GM20431 (cell line): ENCODE measurements around the gene ADGRL3.

Experiments
- in situ Hi-C: fragments of 300-500 bp; cut with MseI, MboI; formaldehyde crosslinking; loops from one replicate; pipeline ENCODE4 v1.15.0; 2020; ENCODE audit warnings: low sequenced_read_pairs; ENCODE audit not compliant: unreplicated experiment

ADGRL3 gene

DNA sequence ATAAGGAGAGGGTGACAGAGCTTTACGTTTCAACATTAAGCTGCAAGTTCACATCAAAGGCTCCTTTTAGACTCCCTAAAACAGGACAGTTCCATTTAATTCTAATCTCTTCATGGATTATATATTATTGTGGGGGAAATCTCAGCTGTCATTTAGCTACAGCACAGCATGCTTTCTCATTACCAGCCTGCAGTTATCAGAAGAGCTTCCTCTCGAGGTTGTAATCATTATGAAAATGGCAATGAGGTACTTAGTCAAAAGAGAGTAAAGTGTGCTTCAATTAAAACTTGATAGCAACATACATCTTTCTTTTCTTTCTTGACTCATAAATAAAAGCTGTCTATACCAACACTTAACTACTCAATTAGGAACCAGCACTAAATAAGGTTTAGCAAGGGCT, 896.8 kb downstream of the ADGRL3 start:
- in situ Hi-C loops = no loop called here

DNA sequence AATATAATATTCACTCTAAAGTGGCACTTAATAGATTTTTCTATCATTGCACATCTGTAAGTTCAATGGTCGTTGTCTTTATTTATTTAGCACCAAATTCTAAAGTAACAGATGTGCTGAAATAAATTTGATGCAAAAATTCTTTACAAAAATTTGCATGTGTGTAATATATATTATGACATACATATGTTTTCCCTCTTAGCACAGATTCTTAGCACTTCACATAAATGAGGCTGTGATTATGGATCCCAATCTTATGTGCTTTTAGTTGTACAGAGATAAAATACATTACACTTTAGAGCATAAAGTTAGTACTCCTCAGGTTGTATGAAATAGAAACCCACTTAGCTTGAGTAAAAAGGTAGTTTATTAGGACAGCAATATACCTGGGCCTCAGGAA, 915.1 kb downstream of the ADGRL3 start:
- in situ Hi-C loops = no loop called here

DNA sequence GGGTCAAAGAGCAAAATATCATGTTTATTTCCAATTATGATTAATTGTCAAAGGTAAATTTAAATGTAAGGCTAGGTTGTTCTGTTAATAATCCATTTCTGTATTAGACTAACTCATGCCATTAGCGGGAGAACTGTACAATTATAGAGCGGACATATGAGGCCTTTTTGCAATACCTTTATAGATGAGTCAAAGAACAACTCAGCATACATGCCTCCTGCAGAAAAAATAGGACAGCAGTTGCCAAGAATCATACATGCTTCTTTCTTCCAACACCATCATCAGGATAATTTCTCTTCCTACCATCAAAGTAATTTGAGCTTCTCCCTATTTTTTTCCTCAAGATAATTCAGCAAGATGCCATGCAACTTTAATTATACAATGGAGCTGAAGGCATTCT, 917.8 kb downstream of the ADGRL3 start:
- in situ Hi-C loops = no loop called here

DNA sequence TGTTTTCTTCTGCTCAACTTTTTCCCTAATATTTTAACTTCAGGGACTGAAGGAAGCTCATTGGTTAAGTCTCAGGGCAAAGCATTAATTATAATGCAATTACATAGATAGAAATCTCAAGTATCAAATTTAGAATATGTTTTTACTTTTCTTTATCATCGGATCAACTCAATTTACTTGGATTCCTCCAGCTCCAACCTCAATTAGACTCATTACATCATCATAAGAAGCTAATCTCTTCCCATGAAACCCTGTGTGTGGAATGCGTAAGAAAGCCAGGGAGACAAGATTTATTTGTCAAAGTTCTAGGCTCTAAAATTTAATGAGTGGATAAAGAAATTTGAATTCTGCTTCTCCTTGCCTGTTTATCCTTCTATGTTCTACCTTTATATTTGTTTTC, 918.4 kb downstream of the ADGRL3 start:
- in situ Hi-C loops = no loop called here

DNA sequence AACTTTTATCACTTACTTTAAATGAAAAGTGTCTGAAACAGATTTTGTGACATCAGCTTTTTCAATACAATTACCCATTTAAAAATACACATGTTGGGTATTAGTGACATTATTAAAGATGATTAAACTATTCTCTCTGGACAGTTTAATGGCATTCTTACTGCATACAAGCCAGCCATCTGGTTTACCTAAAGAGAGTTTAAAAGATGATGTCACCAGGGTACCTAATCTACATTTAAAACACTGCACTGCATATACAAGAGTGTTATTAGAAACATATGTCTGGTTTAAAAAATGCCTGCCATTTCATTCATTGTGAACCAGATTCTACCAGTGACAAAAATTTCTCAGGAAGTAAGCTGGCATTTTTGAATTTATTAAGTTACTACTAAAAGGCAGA, 919.1 kb downstream of the ADGRL3 start:
- in situ Hi-C loops = no loop called here

DNA sequence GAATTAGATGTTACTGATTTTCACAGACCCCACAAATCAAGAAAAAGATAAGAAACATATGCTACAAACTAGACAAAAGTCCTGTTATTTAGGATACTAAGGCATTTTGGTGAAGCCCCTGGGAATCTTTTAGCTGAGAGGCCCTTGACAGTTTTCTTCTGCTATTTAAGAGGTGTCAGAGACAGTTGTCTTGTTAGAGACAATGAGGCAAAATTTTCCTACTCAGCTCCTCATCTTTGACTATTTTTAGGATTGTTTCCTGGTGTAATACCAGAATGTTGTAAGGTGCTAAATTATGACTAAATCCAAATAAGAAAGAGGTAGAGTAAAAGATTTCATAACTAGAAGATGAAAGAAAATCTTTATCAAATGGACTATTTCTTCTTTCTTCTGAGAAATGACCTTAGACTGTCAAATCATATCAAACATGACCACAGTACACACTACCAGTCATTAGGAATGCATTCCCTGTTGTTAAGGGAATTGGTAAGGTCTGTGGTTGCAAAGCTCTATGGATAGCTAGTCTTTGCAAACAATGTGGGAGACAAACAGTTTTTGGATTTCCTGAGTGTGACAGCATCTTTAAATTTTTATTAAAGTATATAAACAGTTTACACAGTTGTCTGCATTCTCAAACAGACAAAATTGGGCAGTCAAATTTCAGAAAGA, 926.1 kb downstream of the ADGRL3 start:
- in situ Hi-C loops = no loop called here
